CD1c-positive myeloid dendritic cell (primary cell): ENCODE results near the gene SYNGAP1.
"Not testable (repeated sequence)": the region's sequence is repeated elsewhere in the genome, so short reads cannot be mapped to it uniquely, and the experiment has no call there.

Source experiments
- DNase-seq: peaks from one replicate; pipeline ENCODE4 v3.0.0-alpha.2; 2016; ENCODE audit errors: extremely low spot score

Gene SYNGAP1

GRCh38 chr6:33469661-33470060 lies 49.8 kb downstream of the SYNGAP1 start:
- no peak for DNase-seq

- DNase-seq: no peak
These were observed 58.0 kb downstream of the SYNGAP1 start for GRCh38 chr6:33477864-33478263.

GRCh38 chr6:33481192-33481591 lies 61.3 kb downstream of the SYNGAP1 start:
- DNase-seq: peak; percentile 6

- DNase-seq: not testable (repeated sequence)
These were observed 62.8 kb downstream of the SYNGAP1 start for GRCh38 chr6:33482620-33483019.

- DNase-seq: no peak
These were observed 63.8 kb downstream of the SYNGAP1 start for GRCh38 chr6:33483678-33484077.

- not testable (repeated sequence) for DNase-seq
These were observed 64.9 kb downstream of the SYNGAP1 start for GRCh38 chr6:33484673-33485262.

- DNase-seq: not testable (repeated sequence)
These were observed 65.8 kb downstream of the SYNGAP1 start for GRCh38 chr6:33485680-33486079.

- DNase-seq: no peak
These were observed 68.5 kb downstream of the SYNGAP1 start for GRCh38 chr6:33488339-33488738.

- no peak for DNase-seq
These were observed 70.3 kb downstream of the SYNGAP1 start for GRCh38 chr6:33490198-33490597.

GRCh38 chr6:33490621-33491020 lies 70.8 kb downstream of the SYNGAP1 start:
- no peak for DNase-seq

- no peak for DNase-seq
These were observed 72.2 kb downstream of the SYNGAP1 start for GRCh38 chr6:33492093-33492492.

- no peak for DNase-seq
These were observed 77.3 kb downstream of the SYNGAP1 start for GRCh38 chr6:33497157-33497556.

- DNase-seq: no peak
These were observed 82.6 kb downstream of the SYNGAP1 start for GRCh38 chr6:33502486-33502885.

GRCh38 chr6:33504486-33504885 lies 84.6 kb downstream of the SYNGAP1 start:
- DNase-seq: no peak
